Ovary (tissue), 9 donors: Measurements from ENCODE around the gene OXTR. TPM values are rescaled to one million over a fixed set of nuclear protein-coding genes. Genes with fewer than 3 reads are reported as not detected.

ENCODE experiments used
- DNase-seq, 5 donors: peaks; one replicate each; pipeline ENCODE4 v3.0.0-alpha.2; 2019 to 2020
- H3K27ac ChIP-seq, 2 donors: fragments of 200-600 bp; one replicate each; pipeline versions ENCODE4 v1.5.1 to v1.8.0; 2019 to 2022
- H3K27me3 ChIP-seq: fragments of 200-600 bp; one replicate; pipeline ENCODE4 v1.8.0; 2022
- H3K36me3 ChIP-seq: fragments of 200-600 bp; sonication (generic); one replicate; pipeline ENCODE4 v1.5.1; 2019
- H3K4me1 ChIP-seq: one replicate; pipeline ENCODE4 v1.8.1; 2013; ENCODE audit warnings: mild to moderate bottlenecking, moderate library complexity; ENCODE audit not compliant: insufficient read depth
- H3K4me3 ChIP-seq: fragments of 200-600 bp; sonication (generic); one replicate; pipeline ENCODE4 v1.5.1; 2017
- H3K9me3 ChIP-seq, 2 donors: fragments of 200-600 bp in 1 of 2; sonication (generic) in 1 of 2; one replicate each; pipeline versions ENCODE4 v1.5.1 to v1.8.1; 2013 to 2019; ENCODE audit warnings: mild to moderate bottlenecking in 1 of 2, moderate library complexity in 1 of 2
- EP300 ChIP-seq: sonication (generic); formaldehyde crosslinking; IDR thresholded peaks from one replicate; pipeline ENCODE4 v1.6.1; 2017; ENCODE audit warnings: antibody characterized with exemption
- POLR2A ChIP-seq: fragments of 450-650 bp; IDR thresholded peaks from one replicate; pipeline ENCODE4 v1.6.1; 2017; ENCODE audit warnings: antibody characterized with exemption, mild to moderate bottlenecking, moderate library complexity
- WGBS, 3 donors: extraction: QIAGEN DNeasy Blood & Tissue Kit in 1 of 3; methylation state at CpG; one replicate each; pipeline versions ENCODE4 v1.1.5 to v1.1.7; 2013 to 2017; 5-methylcytosine and 5-hydroxymethylcytosine counted together
- intact Hi-C, 4 donors: fragments of 100-400 bp; cut with DNase I; formaldehyde crosslinking; loops; one replicate each; pipeline versions ENCODE4 v1.11.0 to v1.15.1; 2022 to 2023
- polyA plus RNA-seq, 2 donors: library from polyadenylated mRNA; stranded (reverse); fragments of 200-250 nt in 1 of 2; fragments of 350-450 nt in 1 of 2; fragmentation: Illumina TruSeq in 1 of 2; extraction: RNeasy Lipid Tissue Mini Kit (QIAGEN cat#74804) in 1 of 2; gene quantifications; one replicate each; pipeline ENCODE4 v1.2.3, GENCODE V29; 2013 to 2014
- total RNA-seq, 7 donors: library from RNA; depleted of rRNA in 2 of 7; stranded (reverse); fragments of >200 nt in 2 of 7; fragmentation: NEBNext Ultra II Directional in 3 of 7; extraction: Animal tissue kit (Norgen Biotek cat#: 25700) in 3 of 7; gene quantifications; one replicate each; pipeline versions ENCODE4 v1.1.0 to v1.2.4, GENCODE V29; 2016 to 2023
- TF ChIP-seq, protein P1 (sequence below), 3 donors: fragments of 450-650 bp in 2 of 3; fragments of 200-600 bp in 1 of 3; IDR thresholded peaks; one replicate each; pipeline versions ENCODE4 v1.5.1 to v1.8.0; 2016 to 2022; ENCODE audit warnings: antibody characterized with exemption in 3 of 3, mild to moderate bottlenecking in 1 of 3
- donor health status: DM: no; HTN: no; CAD: no; lungs with moderate emphysema.
- donor health status: DM: no; HTN: no; CAD: no.
- donor health status: Bipolar disorder and iron deficiency.
- donor health status: DM: yes; HTN: yes; CAD: no.
- donor health status: DM: no; HTN: no; CAD: no.
- donor health status: DM: yes; HTN: yes; CAD: no.

Gene OXTR
- total and polyA plus RNA-seq, 9 donors: 0.27 to 14.9 (median 2.8) TPM

DNA sequence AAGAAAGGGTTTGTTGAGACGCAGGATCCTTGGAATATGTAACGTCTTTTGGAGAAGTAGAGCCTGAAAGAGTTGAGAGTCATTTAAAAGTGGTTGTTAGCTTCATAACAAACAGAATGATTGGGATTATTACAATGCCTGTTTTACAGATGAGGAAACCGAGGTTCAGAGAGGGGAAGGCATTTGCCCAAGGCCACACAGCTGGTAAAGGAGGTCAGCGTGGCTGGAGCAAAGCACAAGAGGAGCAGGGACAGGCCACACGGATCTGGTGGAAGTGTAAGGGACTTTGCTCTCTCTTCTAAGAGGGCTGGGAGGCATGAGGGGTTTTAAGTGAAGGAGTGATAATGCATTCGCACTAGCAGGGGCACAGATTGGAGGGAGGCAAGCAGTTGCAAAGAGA, 6.2 kb upstream of the OXTR start:
- Histone ChIP-seq H3K27me3 (no peaks in the 10 kb centered on the region), H3K4me3 (no peak overlapping the region), H3K27ac (no peak overlapping the region), H3K36me3 (no peaks in the 10 kb centered on the region), H3K9me3 (no peaks in the 10 kb centered on the region), H3K4me1 (no peaks in the 10 kb centered on the region)
- no peak for DNase-seq
- TF ChIP-seq POLR2A (no peak), EP300 (no peak)
- TF ChIP-seq, protein P1, sequence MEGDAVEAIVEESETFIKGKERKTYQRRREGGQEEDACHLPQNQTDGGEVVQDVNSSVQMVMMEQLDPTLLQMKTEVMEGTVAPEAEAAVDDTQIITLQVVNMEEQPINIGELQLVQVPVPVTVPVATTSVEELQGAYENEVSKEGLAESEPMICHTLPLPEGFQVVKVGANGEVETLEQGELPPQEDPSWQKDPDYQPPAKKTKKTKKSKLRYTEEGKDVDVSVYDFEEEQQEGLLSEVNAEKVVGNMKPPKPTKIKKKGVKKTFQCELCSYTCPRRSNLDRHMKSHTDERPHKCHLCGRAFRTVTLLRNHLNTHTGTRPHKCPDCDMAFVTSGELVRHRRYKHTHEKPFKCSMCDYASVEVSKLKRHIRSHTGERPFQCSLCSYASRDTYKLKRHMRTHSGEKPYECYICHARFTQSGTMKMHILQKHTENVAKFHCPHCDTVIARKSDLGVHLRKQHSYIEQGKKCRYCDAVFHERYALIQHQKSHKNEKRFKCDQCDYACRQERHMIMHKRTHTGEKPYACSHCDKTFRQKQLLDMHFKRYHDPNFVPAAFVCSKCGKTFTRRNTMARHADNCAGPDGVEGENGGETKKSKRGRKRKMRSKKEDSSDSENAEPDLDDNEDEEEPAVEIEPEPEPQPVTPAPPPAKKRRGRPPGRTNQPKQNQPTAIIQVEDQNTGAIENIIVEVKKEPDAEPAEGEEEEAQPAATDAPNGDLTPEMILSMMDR (IDR thresholded peaks at IDR 0.05): no peak
- 92 to 94% (median 94%) methylated on average over 6 of the region's 6 CpGs for WGBS, 3 donors
- intact Hi-C loops: no loop called here

DNA sequence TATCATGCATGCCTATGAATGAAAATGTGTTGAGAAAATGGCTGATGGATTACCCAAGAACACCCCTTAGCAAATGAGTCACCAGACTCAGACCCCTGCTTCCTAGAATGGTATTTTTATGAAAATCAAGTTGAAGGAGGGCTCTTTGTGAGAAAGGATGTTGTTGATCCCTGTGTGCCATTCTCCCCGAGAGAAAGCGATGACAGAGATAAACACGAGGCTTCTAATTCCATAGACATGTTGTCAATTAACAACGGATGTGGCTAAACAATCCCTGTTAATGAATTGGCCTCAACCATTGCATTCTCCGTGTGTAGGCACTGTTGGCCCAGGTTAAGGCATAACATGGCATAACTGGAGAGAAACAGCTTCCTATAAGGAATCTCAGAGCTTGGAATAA, 5.8 kb upstream of the OXTR start:
- DNase-seq: no peak
- Histone ChIP-seq H3K4me3 (no peak overlapping the region), H3K27ac (no peak overlapping the region), H3K36me3 (no peaks in the 10 kb centered on the region), H3K27me3 (no peaks in the 10 kb centered on the region), H3K9me3 (no peaks in the 10 kb centered on the region), H3K4me1 (no peaks in the 10 kb centered on the region)
- TF ChIP-seq POLR2A: no peak
- TF ChIP-seq EP300: no peak
- TF ChIP-seq, protein P1 (IDR thresholded peaks at IDR 0.05): no peak
- intact Hi-C loops: no loop called here
- WGBS, 3 donors: 89 to 92% (median 91%) methylated on average over 5 of the region's 5 CpGs

DNA sequence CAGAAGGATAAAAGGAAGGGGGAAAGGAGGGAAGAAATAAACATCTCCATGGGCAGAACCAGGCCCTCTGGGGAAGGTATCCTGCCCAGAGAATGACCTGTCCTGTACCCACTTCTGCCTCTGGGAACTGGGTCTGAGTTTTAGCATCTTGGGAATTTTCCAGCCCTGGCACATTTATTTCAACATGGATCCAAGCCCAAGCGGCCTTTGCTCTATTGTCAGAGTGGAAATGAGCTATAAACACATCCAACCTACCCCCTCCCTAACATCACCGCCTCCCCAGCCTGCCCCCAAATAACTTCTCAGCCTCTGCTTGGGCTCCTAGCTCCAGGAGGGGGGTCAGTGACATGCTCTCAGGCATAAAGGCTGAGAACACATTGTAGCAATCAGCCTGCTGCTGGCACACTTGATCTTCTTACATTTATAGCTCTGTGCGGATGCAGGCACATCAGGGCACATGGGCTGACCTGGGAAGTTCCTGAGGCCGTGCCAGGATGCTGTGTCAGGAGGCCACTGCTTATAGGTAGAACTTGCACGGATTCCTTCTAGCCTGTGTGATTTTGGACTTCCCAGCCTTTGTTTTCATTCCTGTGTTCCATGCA, 4.6 kb upstream of the OXTR start:
- 43 to 57% (median 54%) methylated on average over 5 of the region's 5 CpGs for WGBS, 3 donors
- H3K36me3 ChIP-seq: no peaks in the 10 kb centered on the region
- intact Hi-C loops: loop anchor here in 1 of 4 donors (1.0 kb wide), 1 partner anchor 43 kb away; no protein-coding TSS in a partner anchor
- H3K4me1 ChIP-seq: no peaks in the 10 kb centered on the region
- no peaks in the 10 kb centered on the region for H3K27me3 ChIP-seq
- no peak overlapping the region for H3K27ac ChIP-seq
- no peak for DNase-seq
- no peak overlapping the region for H3K4me3 ChIP-seq
- H3K9me3 ChIP-seq: no peaks in the 10 kb centered on the region
- TF ChIP-seq POLR2A (no peak), EP300 (no peak)
- TF ChIP-seq, protein P1 (IDR thresholded peaks at IDR 0.05): no peak

DNA sequence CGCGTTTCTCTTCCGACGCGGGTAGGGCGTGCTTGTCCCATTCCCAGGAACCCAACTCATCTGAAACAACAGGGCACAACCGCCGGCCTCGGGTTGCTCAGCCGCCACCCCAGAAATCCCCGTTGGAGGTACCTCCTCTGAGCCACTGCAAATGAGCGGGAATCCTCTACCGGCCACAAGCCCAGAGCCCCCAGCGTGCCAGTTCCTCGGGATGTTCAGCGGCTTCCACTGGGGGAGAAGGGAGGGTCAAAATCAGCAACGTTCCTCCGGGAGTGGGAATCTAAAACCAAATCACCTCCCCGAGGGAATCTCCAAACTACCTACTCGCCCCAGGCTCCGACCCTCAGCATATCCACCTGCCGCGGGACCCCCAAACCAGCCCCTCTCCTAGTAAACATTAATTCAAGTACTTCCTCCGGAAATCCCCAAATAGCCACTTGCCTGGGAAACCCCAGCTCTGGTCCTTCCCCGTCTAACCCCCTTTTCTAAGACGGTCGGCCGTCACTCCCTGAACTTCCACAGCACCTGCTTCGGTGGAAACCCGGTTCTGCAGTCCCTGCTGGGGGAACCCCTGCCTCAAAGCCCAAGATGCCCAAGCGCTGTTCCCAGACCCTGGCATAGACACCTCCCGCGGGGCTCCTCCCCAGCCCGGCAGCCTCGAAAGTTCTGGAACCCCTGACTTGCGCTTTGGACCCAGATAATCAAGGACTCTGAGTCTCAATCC, 887 bp downstream of the OXTR start:
- intact Hi-C loops: loop anchor here in 2 of 4 donors (10.0 kb wide), 1 partner anchor 104 kb away; no protein-coding TSS in a partner anchor
- TF ChIP-seq, protein P1 (IDR thresholded peaks at IDR 0.05): no peak
- TF ChIP-seq EP300 (no peak), POLR2A (no peak)
- no peaks in the 10 kb centered on the region for H3K27me3 ChIP-seq
- DNase-seq: no peak
- H3K4me1 ChIP-seq: peaks cover 11% of the 10 kb centered on the region
- no peaks in the 10 kb centered on the region for H3K9me3 ChIP-seq
- 4 to 10% (median 7%) methylated on average over 33 to 36 of the region's 36 CpGs for WGBS, 3 donors
- H3K36me3 ChIP-seq: no peaks in the 10 kb centered on the region
- H3K4me3 ChIP-seq: no peak overlapping the region
- H3K27ac ChIP-seq: no peak overlapping the region
